Cardiac atrium fibroblast (primary cell): ENCODE results near the gene ARR3. TPM values are rescaled to one million over a fixed set of nuclear protein-coding genes. Genes with fewer than 3 reads are reported as not detected.

ENCODE experiments used
- total RNA-seq: library from RNA; depleted of rRNA; stranded (reverse); fragments of >200 nt; gene quantifications from 2 replicates; pipeline ENCODE4 v1.2.3, GENCODE V29; 2015

ARR3 gene
- not detected in 2 replicates for total RNA-seq

GRCh38 chrX:70268034-70268433, at the start of gene ARR3:
Gene ARR3 (plus strand): TSS chrX:70268334. CDS start chrX:70269386, 1,052 bp downstream.

GRCh38 chrX:70234355-70234754, 33.8 kb upstream of the ARR3 start, which contains the start of gene AWAT1:
Gene AWAT1 (plus strand): TSS chrX:70234655. CDS start chrX:70234696, 41 bp downstream.

GRCh38 chrX:70260104-70260503, 8.0 kb upstream of the ARR3 start, which contains the start of gene P2RY4:
Gene P2RY4 (minus strand): TSS chrX:70260204. CDS start chrX:70259624, 580 bp downstream.

GRCh38 chrX:70281951-70282350, 13.8 kb downstream of the ARR3 start, which contains the start of gene RAB41:
Gene RAB41 (plus strand): TSS chrX:70282172. CDS start chrX:70282218, 46 bp downstream.

GRCh38 chrX:70289793-70290770, 21.9 kb downstream of the ARR3 start, which contains the start of the genes KIF4A and PDZD11:
Gene KIF4A (plus strand): TSS chrX:70290104. CDS start chrX:70290459, 355 bp downstream.
Gene PDZD11 (minus strand): TSS chrX:70289927. CDS start chrX:70289341, 586 bp downstream.

Other genes starting within 250 kb of the ARR3 start
- gene AWAT2, start 218.4 kb upstream of the ARR3 start, total RNA-seq, result not detected in 2 replicates
- gene OTUD6A, start 205.9 kb upstream of the ARR3 start, total RNA-seq, result not detected in 2 replicates
- 51.5 and 59.9 TPM in 2 replicates for gene IGBP1, start 134.9 kb upstream of the ARR3 start, total RNA-seq
- gene DGAT2L6, start 90.9 kb upstream of the ARR3 start, total RNA-seq, result not detected in 2 replicates
- gene AWAT1, start 33.7 kb upstream of the ARR3 start, total RNA-seq, result not detected in 2 replicates
- gene P2RY4, start 8.1 kb upstream of the ARR3 start, total RNA-seq, result not detected in 2 replicates
- not detected in 2 replicates for gene RAB41, start 13.8 kb downstream of the ARR3 start, total RNA-seq
- gene PDZD11, start 21.6 kb downstream of the ARR3 start, total RNA-seq, result 41.3 and 69.0 TPM in 2 replicates
- gene KIF4A, start 21.8 kb downstream of the ARR3 start, total RNA-seq, result 3.2 and 5.0 TPM in 2 replicates
- gene GDPD2, start 155.0 kb downstream of the ARR3 start, total RNA-seq, result 1.5 TPM in 1 of 2 replicates, not detected in the other
- gene DLG3, start 176.5 kb downstream of the ARR3 start, total RNA-seq, result 3.4 and 8.5 TPM in 2 replicates